B cell (primary cell): Measurements from ENCODE around the gene SUPV3L1. TPM values are rescaled to one million over a fixed set of nuclear protein-coding genes. Genes with fewer than 3 reads are reported as not detected.

Experiments used
- ATAC-seq: fragments of 200-7000 bp; cut with Tn5 transposase; one replicate; pipeline ENCODE4 v1.10.0; 2021; ENCODE audit warnings: low read depth, mild to moderate bottlenecking, moderate number of reproducible peaks, moderate library complexity
- CTCF ChIA-PET: fragments of 350-600 bp; sonication (Branson Sonifier 250); formaldehyde crosslinking; loops from one replicate; lab custom pipeline; 2021; ENCODE audit warnings: antibody characterized with exemption, inconsistent platforms; lab: Charles Lee
- POLR2A ChIA-PET: fragments of 350-600 bp; sonication (Branson Sonifier 250); formaldehyde crosslinking; loops from one replicate; lab custom pipeline; 2021; ENCODE audit warnings: antibody characterized with exemption; lab: Charles Lee
- DNase-seq: peaks from one replicate; pipeline ENCODE4 v3.0.0; 2013
- H2AFZ ChIP-seq: 2 replicates; pipeline ENCODE4 v1.6.1; 2012; ENCODE audit warnings: mild to moderate bottlenecking, low read depth, low read length; ENCODE audit not compliant: insufficient read depth, poor library complexity, severe bottlenecking
- H3K27ac ChIP-seq, 2 donors: 1 replicate in 1 of 2; 2 replicates in 1 of 2; pipeline ENCODE4 v1.5.1; 2012 to 2013; ENCODE audit warnings: low read length in 2 of 2, mild to moderate bottlenecking in 2 of 2, moderate library complexity in 1 of 2
- H3K27me3 ChIP-seq, 4 experiments: fragments of 200-600 bp in 1 of 4; sonication (generic) in 1 of 4; replicated peaks in 1 of 4; 1 replicate in 2 of 4; 2 replicates in 2 of 4; pipeline versions ENCODE4 v1.6.1 to v1.7.0; 2013 to 2016; ENCODE audit warnings: low read length in 3 of 4, mild to moderate bottlenecking in 2 of 4, mixed read lengths in 1 of 4, moderate library complexity in 1 of 4; ENCODE audit not compliant: insufficient read depth in 4 of 4, control insufficient read depth in 3 of 4; ENCODE audit errors: control extremely low read depth in 1 of 4
- H3K36me3 ChIP-seq, 2 experiments: replicated peaks in 1 of 2; 1 replicate in 1 of 2; 2 replicates in 1 of 2; pipeline versions ENCODE4 v1.6.1 to v1.7.1; 2013; ENCODE audit warnings: low read length in 1 of 2; ENCODE audit not compliant: insufficient read depth in 2 of 2, control insufficient read depth in 1 of 2; ENCODE audit errors: control extremely low read depth in 1 of 2, extremely low read depth in 1 of 2
- H3K4me1 ChIP-seq, 2 donors: fragments of 200-600 bp in 1 of 2; sonication (generic) in 1 of 2; 1 replicate in 1 of 2; 2 replicates in 1 of 2; pipeline versions ENCODE4 v1.5.1 to v1.6.1; 2013 to 2017; ENCODE audit warnings: low read length in 2 of 2; ENCODE audit not compliant: control insufficient read depth in 2 of 2, insufficient read depth in 2 of 2
- H3K4me2 ChIP-seq: replicated peaks from 2 replicates; pipeline ENCODE3; 2012; ENCODE audit warnings: mild to moderate bottlenecking, low read depth, low read length; ENCODE audit not compliant: poor library complexity, severe bottlenecking
- H3K4me3 ChIP-seq, 5 experiments: fragments of 200-600 bp in 1 of 5; sonication (generic) in 1 of 5; 1 replicate in 3 of 5; 2 replicates in 2 of 5; pipeline versions ENCODE4 v1.5.1 to v1.7.0; 2011 to 2016; ENCODE audit warnings: low read length in 4 of 5, mild to moderate bottlenecking in 4 of 5, low read depth in 2 of 5, control low read depth in 1 of 5, moderate library complexity in 1 of 5; ENCODE audit not compliant: insufficient read depth in 1 of 5; ENCODE audit errors: control extremely low read depth in 1 of 5, extremely low read depth in 1 of 5
- H3K79me2 ChIP-seq: fragments of 200-600 bp; sonication (generic); one replicate; pipeline ENCODE4 v1.6.0; 2016; ENCODE audit warnings: low read length; ENCODE audit not compliant: control insufficient read depth, insufficient read depth
- H3K9ac ChIP-seq: fragments of 200-600 bp; sonication (generic); 2 replicates; pipeline ENCODE4 v1.6.1; 2017; ENCODE audit warnings: mild to moderate bottlenecking, low read length, moderate library complexity
- H3K9me3 ChIP-seq, 3 donors: one replicate each; pipeline versions ENCODE4 v1.6.1 to v1.7.1; 2013; ENCODE audit warnings: low read length in 2 of 3; ENCODE audit not compliant: control insufficient read depth in 2 of 3, insufficient read depth in 1 of 3; ENCODE audit errors: control extremely low read depth in 1 of 3
- H4K20me1 ChIP-seq: 2 replicates; pipeline ENCODE4 v1.6.0; 2012; ENCODE audit warnings: mild to moderate bottlenecking, low read length; ENCODE audit not compliant: insufficient read depth, control insufficient read depth, poor library complexity, severe bottlenecking
- H3K27ac Mint-ChIP-seq: one replicate; pipeline ENCODE4 v1.8.0; 2021; ENCODE audit warnings: mixed read lengths
- H3K27me3 Mint-ChIP-seq: one replicate; pipeline ENCODE4 v1.8.0; 2021; ENCODE audit warnings: mixed read lengths
- H3K4me1 Mint-ChIP-seq: one replicate; pipeline ENCODE4 v1.8.0; 2021; ENCODE audit warnings: mixed read lengths
- H3K4me3 Mint-ChIP-seq: one replicate; pipeline ENCODE4 v1.8.0; 2021; ENCODE audit warnings: mixed read lengths
- H3K9me3 Mint-ChIP-seq: one replicate; pipeline ENCODE4 v1.8.0; 2022; ENCODE audit warnings: mixed read lengths; ENCODE audit not compliant: insufficient read depth
- EZH2 ChIP-seq: IDR thresholded peaks from 2 replicates; pipeline ENCODE4 v1.6.1; 2012; ENCODE audit warnings: borderline replicate concordance, low read depth, mild to moderate bottlenecking, moderate library complexity, low read length; ENCODE audit not compliant: insufficient read depth, poor library complexity, severe bottlenecking
- WGBS: methylation state at CpG from one replicate; pipeline ENCODE4 v1.1.5; 2013; ENCODE audit warnings: missing lambda C conversion rate; ENCODE audit not compliant: insufficient coverage; 5-methylcytosine and 5-hydroxymethylcytosine counted together
- intact Hi-C: fragments of 100-400 bp; cut with micrococcal nuclease; formaldehyde crosslinking; loops from one replicate; pipeline ENCODE4 v1.10.0; 2022
- polyA plus RNA-seq: library from polyadenylated mRNA; depleted of rRNA; stranded (reverse); fragments of >200 nt; gene quantifications from 2 replicates; pipeline ENCODE4 v1.2.3, GENCODE V29; 2012
- total RNA-seq, 2 donors: library from RNA; stranded (reverse); fragments of 120-200 nt in 1 of 2; gene quantifications; 1 replicate in 1 of 2; 2 replicates in 1 of 2; pipeline versions ENCODE4 v1.2.3 to v1.2.4, GENCODE V29; 2013 to 2022
- TF ChIP-seq, protein P1 (sequence below): fragments of 200-600 bp; IDR thresholded peaks from one replicate; pipeline ENCODE4 v1.8.0; 2022; ENCODE audit warnings: antibody characterized with exemption, mild to moderate bottlenecking

SUPV3L1 gene
- total and polyA plus RNA-seq, 2 donors (not counting 1 experiment from before 2014, with no cell fraction given), result 33.6 to 37.1 TPM

DNA sequence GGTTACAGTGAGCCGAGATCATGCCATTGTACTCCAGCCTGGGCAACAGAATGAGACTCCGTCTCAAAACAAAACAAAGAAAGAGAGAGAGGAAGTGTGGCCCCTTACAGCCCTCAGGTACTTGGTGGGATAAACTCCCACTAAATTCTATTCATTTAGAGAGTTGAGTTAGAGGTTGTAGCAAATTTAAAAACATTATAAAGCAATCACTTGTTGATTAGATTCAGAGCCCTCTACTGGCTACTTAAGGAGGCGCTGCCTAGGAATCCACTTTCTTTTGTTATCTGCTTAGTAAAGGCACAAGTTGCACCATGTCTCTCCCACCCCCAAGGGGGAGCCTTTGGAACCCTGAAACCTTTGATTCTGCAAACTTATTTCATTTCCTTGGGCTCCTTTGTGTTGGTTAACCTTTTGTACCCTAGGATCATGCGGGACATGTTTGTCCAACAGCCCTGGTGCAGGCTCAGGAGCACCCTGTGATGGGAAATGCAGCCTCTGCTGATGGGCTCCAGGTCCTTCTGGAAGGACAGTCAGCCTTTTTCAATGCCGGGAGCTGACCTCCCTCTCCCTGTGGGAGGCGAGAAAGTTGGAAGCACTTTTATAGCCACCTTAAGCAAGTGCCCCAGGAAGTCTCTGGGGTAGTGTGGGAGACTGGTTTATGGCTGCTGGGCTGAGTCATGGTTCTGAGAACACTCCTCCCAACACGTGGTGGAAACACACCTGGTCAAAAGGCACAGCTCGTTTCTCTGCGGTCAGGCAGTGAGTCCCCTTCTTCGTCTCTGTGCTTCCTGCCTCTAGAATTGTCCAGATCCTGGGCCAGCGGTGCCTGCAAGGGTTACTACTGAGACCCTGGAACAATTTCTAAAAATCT, 42.4 kb downstream of the SUPV3L1 start:
- Histone ChIP-seq H3K36me3 (no peaks in the 10 kb centered on the region), H3K27me3 (no peaks in the 10 kb centered on the region), H3K4me1 (peaks cover 20 to 29% of the 10 kb centered on the region in 2 donors), H3K9ac (peak overlapping the region; percentile 21), H3K4me3 (peak overlapping the region in 1 of 5 experiments; percentile 15), H4K20me1 (no peaks in the 10 kb centered on the region), H3K4me2 (peak overlapping the region; percentile 47), H3K79me2 (no peaks in the 10 kb centered on the region), H3K27ac (no peak overlapping the region), H2AFZ (peak overlapping the region; percentile 58), H3K9me3 (no peaks in the 10 kb centered on the region)
- intact Hi-C loops, result loop anchor here (1.0 to 5.0 kb wide), 3 partner anchors 42 to 217 kb away; partner anchors contain the start of genes SUPV3L1 and VPS26A
- ATAC-seq (peak; percentile 85), DNase-seq (peak; percentile 60)
- H3K4me1 Mint-ChIP-seq, result peaks cover 26% of the 10 kb centered on the region
- H3K4me3 Mint-ChIP-seq, result peak overlapping the region; percentile 53
- 15% methylated on average over 7 of the region's 11 CpGs for WGBS
- TF ChIP-seq, protein P1, sequence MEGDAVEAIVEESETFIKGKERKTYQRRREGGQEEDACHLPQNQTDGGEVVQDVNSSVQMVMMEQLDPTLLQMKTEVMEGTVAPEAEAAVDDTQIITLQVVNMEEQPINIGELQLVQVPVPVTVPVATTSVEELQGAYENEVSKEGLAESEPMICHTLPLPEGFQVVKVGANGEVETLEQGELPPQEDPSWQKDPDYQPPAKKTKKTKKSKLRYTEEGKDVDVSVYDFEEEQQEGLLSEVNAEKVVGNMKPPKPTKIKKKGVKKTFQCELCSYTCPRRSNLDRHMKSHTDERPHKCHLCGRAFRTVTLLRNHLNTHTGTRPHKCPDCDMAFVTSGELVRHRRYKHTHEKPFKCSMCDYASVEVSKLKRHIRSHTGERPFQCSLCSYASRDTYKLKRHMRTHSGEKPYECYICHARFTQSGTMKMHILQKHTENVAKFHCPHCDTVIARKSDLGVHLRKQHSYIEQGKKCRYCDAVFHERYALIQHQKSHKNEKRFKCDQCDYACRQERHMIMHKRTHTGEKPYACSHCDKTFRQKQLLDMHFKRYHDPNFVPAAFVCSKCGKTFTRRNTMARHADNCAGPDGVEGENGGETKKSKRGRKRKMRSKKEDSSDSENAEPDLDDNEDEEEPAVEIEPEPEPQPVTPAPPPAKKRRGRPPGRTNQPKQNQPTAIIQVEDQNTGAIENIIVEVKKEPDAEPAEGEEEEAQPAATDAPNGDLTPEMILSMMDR, result peak; percentile 79
- no peak for TF ChIP-seq EZH2
- CTCF ChIA-PET, result interaction anchor here (0.7 to 1.2 kb wide), 3 partner anchors 130 to 170 kb away, joined by 3 to 4 read pairs (median 3); no protein-coding TSS in a partner anchor
- H3K9me3 Mint-ChIP-seq, result no peaks in the 10 kb centered on the region
- POLR2A ChIA-PET, result no interaction called here
- no peaks in the 10 kb centered on the region for H3K27me3 Mint-ChIP-seq
- peak overlapping the region; percentile 75 for H3K27ac Mint-ChIP-seq

DNA sequence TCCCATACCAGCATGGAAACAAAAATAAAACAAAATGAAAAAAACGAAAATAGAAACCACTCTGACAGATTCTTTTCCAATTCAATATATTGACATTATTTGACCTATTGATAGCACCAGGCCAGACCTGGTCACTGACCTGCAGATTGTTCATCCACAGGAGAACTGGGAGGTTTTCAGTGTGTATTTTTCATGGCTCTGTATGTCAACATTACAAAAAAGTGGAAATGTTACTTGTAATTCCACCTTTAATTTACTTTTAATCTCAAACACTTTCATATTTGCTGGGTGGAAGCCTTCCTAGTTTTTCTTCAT, 43.0 kb downstream of the SUPV3L1 start:
- H3K9ac ChIP-seq, result no peak overlapping the region
- no peak overlapping the region for H3K4me3 ChIP-seq
- no CpG with 5 or more reads among the region's 1 CpG for WGBS
- TF ChIP-seq, protein P1, result no peak
- no peak for TF ChIP-seq EZH2
- no peaks in the 10 kb centered on the region for H3K36me3 ChIP-seq
- Mint-ChIP-seq H3K27me3 (no peaks in the 10 kb centered on the region), H3K4me3 (peak overlapping the region; percentile 53), H3K27ac (peak overlapping the region; percentile 75), H3K4me1 (peaks cover 32% of the 10 kb centered on the region), H3K9me3 (no peaks in the 10 kb centered on the region)
- ATAC-seq (no peak), DNase-seq (no peak)
- no peaks in the 10 kb centered on the region for H3K27me3 ChIP-seq
- H2AFZ ChIP-seq, result no peak overlapping the region
- peak overlapping the region; percentile 47 for H3K4me2 ChIP-seq
- H3K27ac ChIP-seq, result no peak overlapping the region
- H3K9me3 ChIP-seq, result no peaks in the 10 kb centered on the region
- ChIA-PET CTCF (interaction anchor here (1.1 to 1.2 kb wide), 2 partner anchors 131 to 170 kb away, joined by 3 to 4 read pairs; no protein-coding TSS in a partner anchor), POLR2A (no interaction called here)
- H3K79me2 ChIP-seq, result no peaks in the 10 kb centered on the region
- H4K20me1 ChIP-seq, result no peaks in the 10 kb centered on the region
- H3K4me1 ChIP-seq, result peaks cover 24 to 32% of the 10 kb centered on the region in 2 donors
- intact Hi-C loops, result loop anchor here (2.0 to 5.0 kb wide), 2 partner anchors 42 to 101 kb away; partner anchors contain the start of genes SUPV3L1 and VPS26A
